Renal cortex interstitium (tissue), 11 donors: ENCODE data around the gene TSKS. TPM values are rescaled to one million over a fixed set of nuclear protein-coding genes. Genes with fewer than 3 reads are reported as not detected.

ENCODE experiments used
- DNase-seq, 11 donors: peaks; one replicate each; pipeline ENCODE4 v3.0.0-alpha.2; 2013; ENCODE audit warnings: low read depth in 9 of 11, low spot score in 4 of 11; ENCODE audit errors: extremely low read depth in 1 of 11
- polyA plus RNA-seq, 3 donors: library from polyadenylated mRNA; unstranded; fragments of 120-200 nt; gene quantifications; one replicate each; pipeline ENCODE4 v1.2.1, GENCODE V29; 2013; ENCODE audit not compliant: insufficient read length in 3 of 3

Gene TSKS
- polyA plus RNA-seq, 3 donors: 0.10 to 0.18 TPM; not detected in 1

GRCh38 chr19:49772850-49773432 lies 9.8 kb upstream of the TSKS start:
- DNase-seq: no peak

DNA sequence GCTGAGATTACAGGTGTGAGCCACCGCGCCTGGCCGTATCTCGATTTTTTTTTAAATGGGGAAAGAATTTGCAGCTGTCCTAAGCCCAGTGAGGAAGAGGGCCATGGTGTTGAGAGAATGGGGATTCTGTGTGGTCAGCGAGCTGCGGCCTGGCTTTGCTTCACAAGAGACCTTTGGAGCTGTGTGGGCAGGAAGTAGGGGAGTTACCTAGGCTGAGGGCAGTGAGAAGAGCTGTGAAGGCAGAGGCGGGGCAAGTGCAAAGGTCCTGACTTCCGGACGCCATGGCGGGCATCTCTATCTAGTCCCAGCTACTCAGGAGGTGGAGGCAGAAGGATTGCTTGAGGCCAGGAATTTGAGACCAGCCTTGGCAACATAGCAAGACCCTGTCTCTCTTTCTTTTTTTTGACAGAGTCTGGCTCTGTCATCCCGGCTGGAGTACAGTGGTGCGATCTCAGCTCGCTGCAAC lies 8.6 kb upstream of the TSKS start:
- DNase-seq: no peak

- DNase-seq: no peak
Measured at GRCh38 chr19:49770529-49770928, 7.4 kb upstream of the TSKS start.

DNA sequence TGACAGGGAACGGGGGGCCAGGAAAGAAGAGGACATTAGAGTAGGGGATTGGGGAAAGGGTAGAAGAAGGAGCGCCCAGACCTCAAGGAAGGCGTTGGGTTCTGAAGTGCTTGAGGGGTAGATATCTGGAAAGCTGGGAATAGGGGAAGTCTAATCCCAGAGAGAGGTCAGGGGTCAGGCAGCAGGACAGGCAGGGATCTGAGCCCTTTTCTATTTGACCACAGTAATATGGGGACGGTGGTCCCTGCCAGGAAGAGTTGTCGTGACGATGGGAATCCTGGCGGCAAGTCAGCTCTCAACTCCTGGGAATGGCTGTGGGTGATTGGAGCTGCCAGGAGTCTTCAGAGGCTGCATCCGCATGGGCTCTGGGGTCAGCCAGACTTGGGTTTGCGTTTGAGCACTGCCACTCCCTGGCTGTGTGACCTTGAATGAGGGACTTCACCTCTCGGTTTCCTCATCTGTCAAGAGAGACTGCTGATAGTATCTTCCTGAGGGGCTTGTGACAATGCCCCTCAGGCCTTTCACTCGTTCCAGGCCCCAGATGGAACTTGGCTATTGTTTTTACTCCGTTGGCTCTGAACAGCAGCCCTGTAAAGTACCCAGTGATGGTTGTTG lies 5.0 kb upstream of the TSKS start:
- DNase-seq: no peak

GRCh38 chr19:49767381-49767780 lies 4.3 kb upstream of the TSKS start:
- DNase-seq: peak in 1 of 11 donors; percentile 10

DNA sequence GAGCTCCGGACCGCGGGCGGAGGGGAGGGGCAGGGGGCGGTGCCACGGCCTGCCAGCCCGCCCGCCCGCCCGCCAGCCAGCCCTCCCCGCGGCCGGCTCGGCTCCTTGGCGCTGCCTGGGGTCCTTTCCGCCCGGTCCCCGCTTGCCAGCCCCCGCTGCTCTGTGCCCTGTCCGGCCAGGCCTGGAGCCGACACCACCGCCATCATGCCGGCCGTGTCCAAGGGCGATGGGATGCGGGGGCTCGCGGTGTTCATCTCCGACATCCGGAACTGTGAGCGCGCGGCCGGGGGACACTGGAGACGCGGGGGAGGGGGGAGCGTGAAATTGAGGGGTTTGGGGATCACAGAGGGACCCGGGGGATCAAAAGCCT lies 3.8 kb upstream of the TSKS start, which contains the start of gene AP2A1:
TSS of gene AP2A1 (plus strand) at position 72 of the 370 bp plus-strand sequence. CDS start at position 205, 133 bp downstream.
- peak in 1 of 11 donors; percentile 47 for DNase-seq

GRCh38 chr19:49766007-49766929 lies 3.2 kb upstream of the TSKS start:
- DNase-seq: peak; percentile 99 to 100 (median 100)

- DNase-seq: no peak
Measured at GRCh38 chr19:49764341-49764740, 1.2 kb upstream of the TSKS start.

- DNase-seq: peak in 1 of 11 donors; percentile 14
Measured at GRCh38 chr19:49761625-49762311, 1.3 kb downstream of the TSKS start.

DNA sequence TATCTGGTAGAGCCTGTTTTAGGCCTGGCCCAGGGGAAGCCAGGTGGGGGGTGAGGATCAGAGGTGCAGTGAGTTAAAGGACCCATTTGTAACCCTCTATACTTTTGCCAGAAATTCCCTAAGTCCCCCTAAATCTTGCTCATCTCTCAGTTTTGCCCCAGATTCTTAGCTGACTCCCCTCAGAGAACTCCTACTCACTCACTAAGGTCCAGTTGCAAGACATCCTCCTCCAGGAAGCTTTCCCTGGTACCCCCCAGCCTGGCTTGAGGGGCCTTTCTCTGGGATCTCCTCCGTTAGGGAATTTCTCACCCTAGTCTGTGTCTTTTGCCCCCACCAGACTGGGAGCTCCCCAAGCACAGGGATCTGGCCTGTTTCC lies 1.9 kb downstream of the TSKS start:
- no peak for DNase-seq

GRCh38 chr19:49758292-49758691 lies 4.8 kb downstream of the TSKS start:
- no peak for DNase-seq

GRCh38 chr19:49755956-49756355 lies 7.2 kb downstream of the TSKS start:
- no peak for DNase-seq

DNA sequence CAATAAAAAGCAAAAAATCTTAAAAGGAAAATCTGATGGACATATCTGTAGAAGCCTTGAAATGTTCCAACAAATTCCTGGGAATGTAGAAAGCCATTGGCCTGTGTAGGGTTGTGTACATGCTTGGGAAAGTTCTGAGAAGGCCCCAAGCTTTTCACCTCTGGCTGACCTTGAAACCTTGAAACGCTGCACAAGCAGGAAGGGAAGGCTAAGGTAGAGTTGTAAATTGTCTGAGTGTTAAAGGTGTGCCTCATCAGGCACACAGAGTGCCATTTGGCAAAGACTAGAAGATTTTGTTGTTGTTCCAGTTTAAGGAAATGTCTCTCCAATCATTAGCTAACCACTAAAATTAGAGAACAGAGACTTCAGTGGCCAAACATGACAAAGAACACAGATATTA lies 10.4 kb downstream of the TSKS start:
- DNase-seq: no peak

- DNase-seq: no peak
Measured at GRCh38 chr19:49749771-49750170, 13.3 kb downstream of the TSKS start.

DNA sequence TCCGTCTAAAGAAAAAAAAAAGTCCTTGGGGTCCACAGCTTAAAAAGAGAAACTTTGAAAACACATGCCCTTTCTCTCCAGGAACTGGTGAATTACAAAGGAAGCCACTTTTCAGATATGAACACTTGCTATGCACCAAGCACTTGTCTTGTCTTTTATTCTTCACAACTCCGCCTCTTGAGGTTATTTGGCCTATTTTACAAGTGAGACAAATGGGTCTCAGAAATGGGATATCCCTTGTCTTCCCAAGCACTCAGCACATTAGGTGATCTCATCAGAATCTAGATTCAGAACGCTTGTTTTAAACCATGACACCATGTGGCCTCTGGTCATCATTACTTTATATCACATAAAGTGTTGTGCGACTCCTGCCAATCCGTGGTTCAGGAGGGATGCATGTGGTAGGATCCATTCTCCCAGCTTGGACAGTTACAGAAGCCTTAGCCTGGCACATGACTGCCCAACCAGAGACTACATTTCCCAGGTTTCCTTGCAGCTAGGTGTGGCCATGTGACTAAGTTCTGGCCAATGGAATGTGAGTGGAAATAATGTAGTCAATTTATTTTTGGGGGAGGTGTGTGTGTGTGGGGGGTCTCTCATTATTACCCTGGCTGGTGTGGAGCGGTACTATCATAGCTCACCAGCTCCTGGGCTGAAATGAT lies 13.9 kb downstream of the TSKS start:
- no peak for DNase-seq

GRCh38 chr19:49746206-49746958 lies 16.7 kb downstream of the TSKS start:
- DNase-seq: no peak

DNA sequence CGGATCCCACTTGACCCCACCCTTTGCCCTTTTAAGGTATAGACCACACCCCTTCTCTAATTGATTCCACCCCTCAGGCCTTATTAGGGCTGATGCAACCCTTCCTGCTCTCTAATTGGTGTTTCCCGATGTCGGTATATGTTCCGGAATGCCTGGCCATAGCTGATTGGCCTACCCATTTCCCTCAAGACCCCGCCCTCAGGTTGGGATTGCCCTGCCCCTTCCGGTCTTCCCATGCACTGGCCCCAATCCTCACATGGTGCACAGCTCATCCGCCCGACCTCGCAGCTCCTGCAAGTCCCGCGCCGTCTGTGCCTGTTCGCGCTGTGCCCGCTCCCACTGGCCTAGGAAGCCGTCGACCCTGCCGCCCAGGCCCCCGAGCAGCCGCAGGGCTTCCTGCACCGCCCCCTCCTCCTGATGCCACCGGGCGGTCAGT lies 18.1 kb downstream of the TSKS start:
- DNase-seq: no peak

- DNase-seq: no peak
Measured at GRCh38 chr19:49741210-49741844, 21.8 kb downstream of the TSKS start.
